Measurements from ENCODE around the gene ABCB8.

The ABCB8 gene

DNA sequence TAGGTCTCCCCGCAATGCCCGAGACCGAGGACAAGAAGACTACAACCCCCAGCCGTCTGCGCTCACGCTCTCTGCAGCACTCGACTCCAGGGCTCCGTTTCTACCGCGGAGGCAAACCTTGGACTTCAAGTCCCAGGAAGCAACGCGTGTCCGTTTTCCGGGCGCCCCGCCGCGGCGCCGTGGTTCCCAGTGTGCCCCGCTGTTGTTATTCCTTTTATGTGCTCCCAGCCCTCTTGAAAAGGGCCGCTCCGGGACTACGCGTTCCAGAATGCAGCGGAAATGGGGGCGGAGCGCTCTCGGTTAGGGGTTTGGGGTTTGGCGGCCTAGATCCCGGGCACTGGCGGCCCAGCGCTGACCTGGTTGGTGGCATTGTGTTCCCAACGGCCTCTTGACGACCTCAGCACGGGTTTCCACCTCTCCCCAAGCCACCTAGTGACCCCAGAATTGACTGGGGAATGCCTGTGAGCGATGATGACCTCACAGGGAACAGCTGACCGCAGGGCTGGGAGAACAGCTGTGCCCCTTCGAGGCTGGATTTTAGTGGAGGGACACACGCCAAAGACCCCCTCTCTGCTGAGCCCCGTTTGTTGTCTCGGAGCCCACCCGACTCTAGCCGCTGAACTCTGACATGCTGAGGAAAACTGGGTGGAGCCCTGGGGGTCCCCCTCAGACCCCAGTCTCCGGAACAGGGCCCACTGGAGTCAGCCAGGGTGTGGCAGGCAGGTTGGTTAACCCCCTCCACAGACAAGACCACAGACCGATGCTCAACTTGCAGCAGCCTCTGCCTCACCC, 29.9 kb downstream of the ABCB8 start:
- peak overlapping the region; percentile 92 for H3K27ac ChIP-seq
- no peak for TF ChIP-seq CTCF (conservative IDR thresholded peaks at IDR 0.05)

DNA sequence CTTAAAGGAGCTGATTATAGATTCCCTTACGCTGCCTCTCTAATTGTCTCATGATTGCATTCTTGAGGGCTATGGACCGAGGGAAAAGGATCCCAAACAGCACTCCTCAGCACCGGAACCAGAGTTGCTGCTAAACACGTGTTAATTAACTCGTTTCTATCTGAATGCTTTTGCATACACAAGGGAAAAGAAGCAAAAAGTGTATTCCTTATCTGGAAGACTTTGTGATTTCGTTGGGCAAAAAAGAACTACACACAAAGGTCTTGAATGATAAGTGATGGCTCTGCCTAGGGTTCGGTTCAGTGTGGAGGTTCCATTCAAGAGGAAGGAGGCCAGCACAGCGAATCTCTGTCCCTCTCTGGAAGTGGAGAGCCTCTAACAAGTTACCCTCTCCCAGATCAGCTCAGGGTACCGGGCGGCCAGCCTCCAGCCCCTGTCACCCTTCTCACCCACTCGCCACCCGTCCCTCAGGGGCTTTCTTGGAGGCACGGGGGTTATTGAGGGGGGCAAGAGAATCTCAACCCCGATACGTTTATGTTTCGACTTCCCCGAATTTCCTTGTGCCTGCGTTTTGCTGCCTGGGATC, 30.6 kb downstream of the ABCB8 start:
- H3K27ac ChIP-seq: peak overlapping the region; percentile 92
- no peak for TF ChIP-seq CTCF (conservative IDR thresholded peaks at IDR 0.05)

DNA sequence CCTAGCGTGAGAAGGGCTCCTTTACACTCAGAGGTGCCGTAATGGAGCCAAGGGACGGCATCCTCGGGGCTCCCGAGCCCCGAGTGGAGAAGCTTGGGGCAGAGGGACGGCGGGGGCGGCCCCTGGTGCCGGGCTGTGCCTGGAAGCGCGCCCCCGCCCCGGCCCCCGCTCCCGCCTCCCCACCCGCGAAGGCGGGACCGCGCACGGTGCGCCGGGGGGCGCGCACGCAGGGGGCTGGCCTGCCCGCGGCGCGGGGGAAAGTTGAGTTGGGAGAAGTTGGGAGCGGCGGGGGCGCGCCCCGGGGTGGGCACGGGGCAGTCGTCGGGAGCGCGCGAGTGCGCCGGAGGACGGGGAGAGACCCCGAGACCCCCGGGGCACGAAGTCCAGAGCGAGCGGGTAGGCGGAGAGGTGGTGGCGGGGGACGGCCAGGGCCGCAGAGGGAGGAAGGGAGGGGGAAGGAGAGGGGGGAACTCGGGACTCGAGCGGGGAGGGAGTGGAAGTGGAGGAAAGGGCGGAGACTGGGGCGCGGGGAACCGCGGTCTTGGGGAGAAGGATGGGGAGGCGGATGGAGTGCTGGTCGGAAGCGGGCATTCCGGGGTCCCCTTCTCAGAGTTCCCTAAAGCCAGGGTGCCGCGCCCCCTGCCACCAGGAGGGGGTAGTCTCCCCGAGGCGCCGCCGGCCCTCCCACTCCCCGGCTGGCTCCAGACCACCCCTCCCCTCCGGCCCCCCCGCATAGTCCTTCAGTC, 31.3 kb downstream of the ABCB8 start, which contains the start of gene SLC4A2:
TSS of gene SLC4A2 (plus strand) at position 223 of the 746 bp plus-strand sequence. CDS start 2,399 bp downstream, outside the sequence.
- H3K27ac ChIP-seq: peak within 1 kb of the TSS; percentile 92

GRCh38 chr7:151060113-151060415, 31.8 kb downstream of the ABCB8 start:
- peak overlapping the region; percentile 92 for H3K27ac ChIP-seq
- 0 out of 2 replicates have a peak, but pooled peaks have one; percentile 15 for TF ChIP-seq CTCF (conservative IDR thresholded peaks at IDR 0.05)

More for the DNA sequence above, 31.3 kb downstream of the ABCB8 start, which contains the start of gene SLC4A2:
- peak; percentile 63 for TF ChIP-seq CTCF (conservative IDR thresholded peaks at IDR 0.05)

DNA sequence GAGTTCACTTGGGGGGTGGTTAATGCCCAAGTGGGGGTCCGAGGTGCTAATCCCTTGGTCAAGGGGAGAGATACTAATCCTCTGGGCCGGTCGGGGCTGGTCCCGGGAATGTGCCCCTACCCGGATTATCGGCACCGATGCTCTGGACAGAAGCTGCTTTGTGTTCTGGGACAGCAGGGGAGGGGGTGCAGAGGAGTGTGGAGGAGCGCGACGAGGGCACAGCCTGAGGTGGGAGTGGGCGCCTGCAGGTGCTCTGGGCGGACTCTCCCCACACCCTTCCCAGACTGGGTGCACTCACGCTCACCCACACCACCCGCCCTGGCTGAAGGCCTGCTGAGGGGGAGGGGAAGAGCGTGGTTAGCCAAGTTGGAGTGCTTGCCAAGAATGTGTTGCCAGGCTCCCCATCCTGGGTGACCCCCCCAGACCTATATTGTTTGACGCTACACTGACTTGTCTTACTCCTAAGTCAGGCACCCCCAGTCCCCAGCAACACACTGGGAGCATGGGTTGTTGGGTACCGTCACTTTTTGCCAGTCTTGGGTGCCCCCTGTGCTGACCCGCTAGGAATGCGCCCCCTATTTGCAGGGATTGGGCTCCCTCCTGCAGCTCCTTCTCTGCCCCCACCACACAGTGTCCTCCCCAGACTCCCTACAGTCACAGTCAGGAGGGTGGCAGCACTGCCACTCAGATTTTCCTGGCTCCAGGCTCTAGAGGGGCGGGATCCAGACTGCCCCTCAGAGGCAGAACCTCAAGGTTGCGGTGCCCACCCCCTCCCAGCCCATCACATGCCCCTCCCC, 32.4 kb downstream of the ABCB8 start:
- peak overlapping the region; percentile 92 for H3K27ac ChIP-seq
- TF ChIP-seq CTCF (conservative IDR thresholded peaks at IDR 0.05): no peak

DNA sequence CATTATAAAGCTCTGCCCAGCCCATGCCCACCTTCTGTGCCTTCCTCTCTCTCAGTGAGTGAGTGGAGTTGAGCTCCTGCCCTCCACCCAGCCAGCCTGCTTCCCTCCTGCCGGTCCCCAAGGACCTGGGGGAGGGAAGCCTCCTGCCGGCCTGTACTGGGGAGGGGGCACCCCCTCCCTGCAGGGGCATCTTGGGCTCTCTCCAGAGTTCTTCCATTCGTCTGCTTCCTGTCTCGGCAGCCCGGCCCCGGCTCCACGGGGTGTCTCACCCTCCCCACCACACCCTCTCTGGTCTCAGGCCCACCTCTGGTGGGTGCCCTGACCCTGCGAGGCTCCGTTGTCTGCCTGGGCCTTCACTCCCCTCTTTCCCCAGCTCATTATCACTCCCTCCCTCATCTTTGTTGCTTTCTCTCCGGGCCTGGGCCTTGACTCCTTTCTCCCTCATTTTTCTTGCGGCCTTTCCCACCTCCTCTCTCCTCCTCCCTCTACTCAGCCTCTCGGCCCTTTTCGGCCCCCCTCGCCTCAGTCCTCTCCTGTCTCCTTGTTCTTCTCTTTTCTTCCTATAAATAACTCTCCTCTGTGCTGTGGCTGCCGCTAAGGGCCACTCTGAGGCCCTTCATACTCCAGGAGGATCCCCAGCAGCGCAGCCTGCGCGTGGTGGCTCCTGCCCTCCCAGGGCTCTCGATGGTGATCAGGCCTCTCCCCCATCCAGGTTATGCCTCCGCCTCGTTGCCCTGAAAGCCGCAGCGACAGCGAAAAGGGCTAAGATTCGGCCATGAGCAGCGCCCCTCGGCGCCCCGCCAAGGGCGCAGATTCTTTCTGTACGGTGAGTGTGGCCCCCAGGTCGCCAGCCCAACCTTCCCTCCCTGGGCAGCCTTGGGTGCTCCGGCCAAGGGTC, 33.2 kb downstream of the ABCB8 start:
- TF ChIP-seq CTCF (conservative IDR thresholded peaks at IDR 0.05): no peak
- H3K27ac ChIP-seq: peak overlapping the region; percentile 92

Data from VCaP (cell line).